Measurements from ENCODE around the gene MAFG. TPM values are rescaled to one million over a fixed set of nuclear protein-coding genes. Genes with fewer than 3 reads are reported as not detected.

MAFG gene
- total RNA-seq, 1 donor, result 32.6 TPM

- Histone ChIP-seq H3K27me3 (ENCODE audit: insufficient read depth, low read length) (no peaks in the 10 kb centered on the region), H2AFZ (ENCODE audit: low read length) (no peak overlapping the region), H3K27ac (ENCODE audit: low read depth, low read length) (no peak overlapping the region), H3K4me1 (ENCODE audit: insufficient read depth, low read length) (peaks cover 22% of the 10 kb centered on the region), H3K9me3 (ENCODE audit: low read depth, low read length) (no peaks in the 10 kb centered on the region), H4K20me1 (ENCODE audit: insufficient read depth, low read length) (peaks cover 54% of the 10 kb centered on the region), H3K36me3 (ENCODE audit: insufficient read depth, low read length) (peaks cover 50% of the 10 kb centered on the region), H3K4me3 (ENCODE audit: insufficient read depth, low read length) (no peak overlapping the region), H3K4me2 (ENCODE audit: insufficient read depth, low read length) (no peak overlapping the region), H3K79me2 (ENCODE audit: insufficient read depth, low read length) (peaks cover 58% of the 10 kb centered on the region)
- no peak for DNase-seq (ENCODE audit: insufficient read length, low spot score, missing footprints)
- TF ChIP-seq CTCF (IDR thresholded peaks at IDR 0.05; ENCODE audit: extremely low read depth, low read depth, low read length), result no peak
Observed at GRCh38 chr17:81914103-81914850, 13.3 kb downstream of the MAFG start.

GRCh38 chr17:81913394-81914102 lies 14.0 kb downstream of the MAFG start:
- H3K4me2 ChIP-seq (ENCODE audit: insufficient read depth, low read length), result no peak overlapping the region
- peaks cover 47% of the 10 kb centered on the region for H3K36me3 ChIP-seq (ENCODE audit: insufficient read depth, low read length)
- H2AFZ ChIP-seq (ENCODE audit: low read length), result no peak overlapping the region
- H3K4me3 ChIP-seq (ENCODE audit: insufficient read depth, low read length), result no peak overlapping the region
- H3K79me2 ChIP-seq (ENCODE audit: insufficient read depth, low read length), result peaks cover 51% of the 10 kb centered on the region
- peaks cover 47% of the 10 kb centered on the region for H4K20me1 ChIP-seq (ENCODE audit: insufficient read depth, low read length)
- H3K27ac ChIP-seq (ENCODE audit: low read depth, low read length), result no peak overlapping the region
- no peak for TF ChIP-seq CTCF (IDR thresholded peaks at IDR 0.05; ENCODE audit: extremely low read depth, low read depth, low read length)
- no peaks in the 10 kb centered on the region for H3K27me3 ChIP-seq (ENCODE audit: insufficient read depth, low read length)
- H3K9me3 ChIP-seq (ENCODE audit: low read depth, low read length), result no peaks in the 10 kb centered on the region
- peaks cover 22% of the 10 kb centered on the region for H3K4me1 ChIP-seq (ENCODE audit: insufficient read depth, low read length)
- no peak for DNase-seq (ENCODE audit: insufficient read length, low spot score, missing footprints)

GRCh38 chr17:81912441-81913309 lies 14.9 kb downstream of the MAFG start:
- peaks cover 44% of the 10 kb centered on the region for H4K20me1 ChIP-seq (ENCODE audit: insufficient read depth, low read length)
- no peak overlapping the region for H3K4me3 ChIP-seq (ENCODE audit: insufficient read depth, low read length)
- no peak for DNase-seq (ENCODE audit: insufficient read length, low spot score, missing footprints)
- H2AFZ ChIP-seq (ENCODE audit: low read length), result no peak overlapping the region
- no peak for TF ChIP-seq CTCF (IDR thresholded peaks at IDR 0.05; ENCODE audit: extremely low read depth, low read depth, low read length)
- no peak overlapping the region for H3K27ac ChIP-seq (ENCODE audit: low read depth, low read length)
- no peak overlapping the region for H3K4me2 ChIP-seq (ENCODE audit: insufficient read depth, low read length)
- peaks cover 20% of the 10 kb centered on the region for H3K4me1 ChIP-seq (ENCODE audit: insufficient read depth, low read length)
- H3K27me3 ChIP-seq (ENCODE audit: insufficient read depth, low read length), result no peaks in the 10 kb centered on the region
- H3K79me2 ChIP-seq (ENCODE audit: insufficient read depth, low read length), result peaks cover 44% of the 10 kb centered on the region
- no peaks in the 10 kb centered on the region for H3K9me3 ChIP-seq (ENCODE audit: low read depth, low read length)
- H3K36me3 ChIP-seq (ENCODE audit: insufficient read depth, low read length), result peaks cover 47% of the 10 kb centered on the region
